HG02885 (cell line): ENCODE data around the gene SUOX.
"Not testable (repeated sequence)": the region's sequence is repeated elsewhere in the genome, so short reads cannot be mapped to it uniquely, and the experiment has no call there.

Experiments
- ATAC-seq: cut with Tn5 transposase; IDR thresholded peaks from one replicate; pipeline ENCODE4 v1.9.1; 2021; ENCODE audit warnings: mild to moderate bottlenecking; ENCODE audit not compliant: unreplicated experiment, poor library complexity

SUOX gene

GRCh38 chr12:55996715-55997534 lies at the start of gene SUOX:
Gene SUOX (plus strand): TSS chr12:55997276. CDS start chr12:56002222, 4,946 bp downstream.
- peak; percentile 99 for ATAC-seq

DNA sequence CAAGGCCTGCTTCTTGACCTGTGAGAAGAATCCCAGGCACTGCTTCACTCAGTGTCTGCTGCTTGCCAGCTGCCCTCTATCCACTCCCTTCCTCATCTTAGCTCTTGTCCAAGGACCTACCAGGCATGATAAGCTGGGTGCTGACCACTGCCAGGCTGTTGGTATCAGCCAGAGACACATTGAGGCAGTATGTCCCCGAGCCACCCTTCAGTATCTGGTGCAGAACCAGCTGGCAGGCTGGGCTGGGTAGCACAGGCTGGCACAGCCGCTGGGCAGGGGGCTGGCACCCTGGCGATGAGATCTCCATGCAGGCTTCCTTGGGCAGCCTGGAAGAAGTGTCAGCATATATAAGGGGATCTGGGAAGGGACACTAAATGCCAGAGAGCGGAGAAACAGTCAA lies 41.7 kb upstream of the SUOX start:
- no peak for ATAC-seq

- ATAC-seq, result no peak
Measured at GRCh38 chr12:55955800-55956508, 41.1 kb upstream of the SUOX start.

- ATAC-seq, result no peak
Measured at GRCh38 chr12:55957106-55957859, 39.8 kb upstream of the SUOX start.

- no peak for ATAC-seq
Measured at GRCh38 chr12:55963760-55964159, 33.3 kb upstream of the SUOX start.

GRCh38 chr12:55965240-55965639 lies 31.8 kb upstream of the SUOX start:
- no peak for ATAC-seq

DNA sequence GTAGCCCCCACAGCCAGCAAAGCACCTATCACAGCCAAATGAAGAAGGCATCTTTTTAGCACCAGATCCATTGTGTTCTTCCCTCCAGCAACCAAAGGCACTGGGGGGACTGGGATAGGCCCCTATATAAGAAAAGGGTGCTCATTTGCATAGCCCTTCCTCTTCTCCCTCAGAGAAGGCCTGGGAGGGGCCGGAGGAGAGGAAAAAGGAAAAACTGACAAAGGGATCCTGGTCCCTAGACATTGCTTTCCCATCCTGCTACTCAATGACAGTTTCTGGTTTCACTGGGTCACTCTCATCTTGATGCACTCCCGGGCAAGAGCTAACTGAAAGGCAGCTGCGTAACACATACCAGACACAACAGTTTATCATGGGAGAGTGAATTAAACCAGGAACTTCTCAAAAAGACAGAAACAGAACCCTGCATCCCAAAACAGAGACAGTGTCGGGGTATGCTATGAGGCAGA lies 31.1 kb upstream of the SUOX start, which contains the start of gene PMEL:
TSS of gene PMEL (minus strand) at position 102 of the 467 bp plus-strand sequence. CDS start at position 71, 31 bp downstream.
- no peak for ATAC-seq

- ATAC-seq, result peak; percentile 98
Measured at GRCh38 chr12:55966408-55967281, 30.4 kb upstream of the SUOX start, which contains the start of gene CDK2. Gene CDK2 (plus strand): TSS chr12:55966830. CDS start chr12:55967009, 179 bp downstream.

GRCh38 chr12:55969356-55969755 lies 27.7 kb upstream of the SUOX start:
- ATAC-seq, result no peak

GRCh38 chr12:55970775-55971174 lies 26.3 kb upstream of the SUOX start:
- ATAC-seq, result no peak

- ATAC-seq, result no peak
Measured at GRCh38 chr12:55972042-55972441, 25.0 kb upstream of the SUOX start.

- ATAC-seq, result no peak
Measured at GRCh38 chr12:55972456-55972855, 24.6 kb upstream of the SUOX start.

DNA sequence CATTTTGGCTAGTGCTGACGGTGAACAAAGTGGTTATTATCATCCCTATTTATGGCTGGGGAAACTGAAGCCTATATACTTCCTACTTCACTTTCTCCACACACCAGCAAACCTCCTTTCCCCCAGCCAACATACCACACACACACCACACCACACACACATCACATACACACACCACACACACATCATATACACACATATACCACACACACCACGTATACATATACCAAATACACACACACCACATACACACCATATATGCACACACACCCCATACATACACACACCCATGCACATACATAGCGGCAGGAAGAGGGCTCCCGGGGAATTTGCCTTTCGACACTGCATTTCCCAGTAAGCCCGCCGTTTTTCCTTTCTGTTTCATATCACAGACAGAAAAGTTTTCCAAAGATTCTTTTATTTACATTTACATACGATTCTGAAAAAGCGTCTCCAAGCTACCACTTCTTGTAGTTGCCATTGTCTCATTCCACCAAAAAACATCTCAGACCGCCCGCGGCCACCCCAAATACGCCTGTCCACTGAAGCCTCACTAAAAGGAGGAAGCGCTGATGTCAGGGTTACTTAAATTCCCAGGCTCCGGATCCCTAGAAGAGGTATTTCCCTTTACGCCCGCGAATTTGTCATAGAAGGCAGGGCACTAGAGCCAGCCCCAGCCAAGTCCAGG lies 24.0 kb upstream of the SUOX start:
- ATAC-seq, result no peak

GRCh38 chr12:55973599-55974307 lies 23.3 kb upstream of the SUOX start, which contains the start of gene RAB5B:
Gene RAB5B (plus strand): TSS chr12:55974078. CDS start chr12:55986961, 12,883 bp downstream.
- ATAC-seq, result peak; percentile 92

GRCh38 chr12:55974308-55974730 lies 22.8 kb upstream of the SUOX start:
- peak; percentile 17 for ATAC-seq

- no peak for ATAC-seq
Measured at GRCh38 chr12:55978393-55978792, 18.7 kb upstream of the SUOX start.

GRCh38 chr12:55979069-55979468 lies 18.0 kb upstream of the SUOX start:
- no peak for ATAC-seq

DNA sequence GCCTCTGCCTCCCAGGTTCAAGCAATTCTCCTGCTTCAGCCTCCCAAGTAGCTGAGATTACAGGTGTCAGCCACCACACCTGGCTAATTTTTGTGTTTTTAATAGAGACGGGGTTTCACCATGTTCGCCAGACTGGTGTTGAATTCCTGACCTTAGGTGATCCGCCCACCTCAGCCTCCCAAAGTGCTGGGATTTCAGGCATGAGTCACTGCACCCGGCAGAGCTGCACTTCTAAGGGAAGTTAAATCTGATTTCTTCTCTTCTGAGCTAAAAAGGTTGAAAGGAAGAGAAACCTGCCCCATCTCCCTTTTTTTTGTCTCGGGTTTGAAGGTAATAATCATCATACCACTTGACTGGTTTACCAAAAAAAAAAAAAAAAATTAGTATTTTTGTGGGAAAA lies 15.2 kb upstream of the SUOX start:
- not testable (repeated sequence) for ATAC-seq
